Measurements from ENCODE around the gene ARF1. TPM values are rescaled to one million over a fixed set of nuclear protein-coding genes. Genes with fewer than 3 reads are reported as not detected.
A peak's percentile ranks its signal among the peaks of the same experiment; 100 is the strongest.

ARF1 gene
- total RNA-seq, 4 donors from 2014 or later, result 284 to 385 (median 362) TPM

DNA sequence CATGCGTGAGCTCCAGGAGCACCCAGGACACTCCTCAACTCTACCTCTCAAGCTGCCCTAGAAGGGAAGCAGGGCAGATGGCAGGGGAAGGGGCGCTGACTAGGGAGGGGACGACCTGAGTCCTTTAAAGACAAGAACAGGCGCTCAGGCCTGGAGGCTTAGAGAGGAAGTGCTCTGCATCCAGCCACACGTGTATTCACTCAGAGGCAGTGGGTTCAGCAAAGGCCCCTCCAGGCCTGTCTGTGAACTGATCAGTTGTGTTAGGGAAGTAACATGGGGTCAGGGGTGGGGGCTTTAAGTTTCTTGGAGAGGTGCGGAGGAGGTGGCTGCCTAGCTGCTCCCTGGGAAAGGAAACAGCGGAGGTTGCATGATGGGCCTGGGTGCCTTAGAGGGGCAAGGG lies 37.1 kb upstream of the ARF1 start:
- Histone ChIP-seq H3K4me1 (peaks cover 4% of the 10 kb centered on the region), H3K27me3 (peaks cover under 1% of the 10 kb centered on the region), H3K4me3 (no peak overlapping the region), H3K36me3 (no peaks in the 10 kb centered on the region), H3K27ac (no peak overlapping the region), H3K9me3 (no peaks in the 10 kb centered on the region)
- TF ChIP-seq, protein P1, sequence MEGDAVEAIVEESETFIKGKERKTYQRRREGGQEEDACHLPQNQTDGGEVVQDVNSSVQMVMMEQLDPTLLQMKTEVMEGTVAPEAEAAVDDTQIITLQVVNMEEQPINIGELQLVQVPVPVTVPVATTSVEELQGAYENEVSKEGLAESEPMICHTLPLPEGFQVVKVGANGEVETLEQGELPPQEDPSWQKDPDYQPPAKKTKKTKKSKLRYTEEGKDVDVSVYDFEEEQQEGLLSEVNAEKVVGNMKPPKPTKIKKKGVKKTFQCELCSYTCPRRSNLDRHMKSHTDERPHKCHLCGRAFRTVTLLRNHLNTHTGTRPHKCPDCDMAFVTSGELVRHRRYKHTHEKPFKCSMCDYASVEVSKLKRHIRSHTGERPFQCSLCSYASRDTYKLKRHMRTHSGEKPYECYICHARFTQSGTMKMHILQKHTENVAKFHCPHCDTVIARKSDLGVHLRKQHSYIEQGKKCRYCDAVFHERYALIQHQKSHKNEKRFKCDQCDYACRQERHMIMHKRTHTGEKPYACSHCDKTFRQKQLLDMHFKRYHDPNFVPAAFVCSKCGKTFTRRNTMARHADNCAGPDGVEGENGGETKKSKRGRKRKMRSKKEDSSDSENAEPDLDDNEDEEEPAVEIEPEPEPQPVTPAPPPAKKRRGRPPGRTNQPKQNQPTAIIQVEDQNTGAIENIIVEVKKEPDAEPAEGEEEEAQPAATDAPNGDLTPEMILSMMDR (IDR thresholded peaks at IDR 0.05), result no peak
- no peak for TF ChIP-seq POLR2A (IDR thresholded peaks at IDR 0.05)
- no peak for TF ChIP-seq POLR2AphosphoS5 (IDR thresholded peaks at IDR 0.05)
- TF ChIP-seq EP300 (IDR thresholded peaks at IDR 0.05), result no peak
- 75% methylated on average over 7 of the region's 7 CpGs for WGBS
- peak in 1 of 2 donors; percentile 59 for DNase-seq (ENCODE audit: low spot score in 2 of 2)

DNA sequence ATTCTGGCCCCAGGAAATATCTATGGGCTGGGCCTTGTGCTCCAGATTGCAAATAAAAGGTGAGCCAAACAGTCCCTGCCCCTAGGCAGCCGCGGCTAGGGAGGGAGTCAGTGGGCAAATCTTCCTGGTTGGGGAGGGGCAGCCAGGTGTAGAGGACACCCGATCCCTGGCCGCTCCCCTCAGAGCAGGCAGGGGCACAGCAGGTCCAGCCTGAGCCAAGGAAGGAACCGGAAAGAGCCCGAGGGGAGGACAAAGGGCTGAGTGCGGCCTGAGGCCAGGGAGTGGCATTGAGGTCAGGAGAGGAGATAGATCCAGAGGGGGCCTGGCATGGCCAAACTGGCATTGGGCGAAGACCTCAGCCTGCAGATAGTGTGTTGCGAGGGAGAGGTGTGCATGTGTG lies 36.6 kb upstream of the ARF1 start:
- H3K27me3 ChIP-seq, result peaks cover 5% of the 10 kb centered on the region
- WGBS, result 69% methylated on average over 9 of the region's 9 CpGs
- no peak overlapping the region for H3K27ac ChIP-seq
- H3K4me3 ChIP-seq, result no peak overlapping the region
- H3K9me3 ChIP-seq, result no peaks in the 10 kb centered on the region
- TF ChIP-seq POLR2AphosphoS5 (IDR thresholded peaks at IDR 0.05) (no peak), EP300 (IDR thresholded peaks at IDR 0.05) (no peak), POLR2A (IDR thresholded peaks at IDR 0.05) (no peak)
- TF ChIP-seq, protein P1 (IDR thresholded peaks at IDR 0.05), result no peak
- peaks cover 4% of the 10 kb centered on the region for H3K4me1 ChIP-seq
- H3K36me3 ChIP-seq, result no peaks in the 10 kb centered on the region
- DNase-seq (ENCODE audit: low spot score in 2 of 2), result peak in 1 of 2 donors; percentile 55

DNA sequence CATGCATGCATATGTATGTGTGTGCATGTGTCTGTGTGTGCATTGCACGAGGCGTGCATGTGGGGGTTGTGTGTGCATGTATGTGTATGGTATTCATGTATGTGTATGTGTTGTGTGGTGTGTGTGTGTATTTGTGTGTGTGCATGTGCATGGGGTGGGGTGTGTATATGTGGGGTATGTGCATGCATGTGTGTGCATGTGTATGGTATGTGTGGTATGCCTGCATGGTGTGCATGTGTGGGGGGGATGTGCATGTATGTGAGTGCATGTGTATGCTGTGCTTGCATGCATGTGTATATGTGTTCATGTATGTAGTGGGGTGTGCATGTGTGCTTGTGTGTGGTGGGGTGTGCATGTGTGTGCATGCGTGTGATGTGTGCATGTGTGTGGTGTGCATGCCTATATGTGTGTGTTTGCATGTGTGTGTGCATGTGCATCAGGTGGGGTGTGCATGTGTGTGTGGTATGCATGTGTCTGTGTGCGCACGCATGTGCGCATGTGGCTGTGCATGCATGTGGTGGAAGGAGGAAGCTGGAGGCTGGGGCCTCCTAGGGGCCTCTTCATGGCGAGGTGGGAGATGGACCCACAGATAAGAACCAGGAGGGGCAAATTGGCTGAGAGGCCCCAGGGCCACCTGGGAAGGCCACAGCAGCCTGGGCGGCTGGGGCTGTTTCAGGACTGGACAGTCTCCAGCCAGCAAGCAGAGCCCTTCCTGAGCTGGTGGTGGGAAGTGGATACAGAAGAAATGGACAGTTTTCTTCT lies 35.9 kb upstream of the ARF1 start:
- H3K27me3 ChIP-seq, result peaks cover 7% of the 10 kb centered on the region
- TF ChIP-seq, protein P1 (IDR thresholded peaks at IDR 0.05), result no peak
- TF ChIP-seq POLR2AphosphoS5 (IDR thresholded peaks at IDR 0.05), result no peak
- TF ChIP-seq EP300 (IDR thresholded peaks at IDR 0.05), result no peak
- no peak for TF ChIP-seq POLR2A (IDR thresholded peaks at IDR 0.05)

DNA sequence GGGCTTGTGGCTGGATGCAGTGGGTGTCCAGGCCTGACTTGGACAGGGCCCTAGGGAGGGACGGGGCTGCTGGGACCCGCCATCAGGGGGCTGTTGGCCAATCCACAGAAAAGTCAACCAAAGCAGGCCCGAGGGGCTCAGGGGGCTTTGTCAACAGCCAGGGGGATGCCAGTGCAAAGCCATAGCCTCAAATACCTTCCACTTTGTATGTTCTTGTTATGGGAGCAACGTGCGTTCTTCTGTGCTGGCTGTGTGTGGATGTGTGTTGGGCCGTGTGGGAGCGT lies 35.4 kb upstream of the ARF1 start:
- TF ChIP-seq, protein P1 (IDR thresholded peaks at IDR 0.05), result no peak
- TF ChIP-seq EP300 (IDR thresholded peaks at IDR 0.05) (no peak), POLR2A (IDR thresholded peaks at IDR 0.05) (no peak), POLR2AphosphoS5 (IDR thresholded peaks at IDR 0.05) (no peak)
- 86% methylated on average over 7 of the region's 7 CpGs for WGBS
- Histone ChIP-seq H3K27me3 (peaks cover 7% of the 10 kb centered on the region), H3K4me3 (no peak overlapping the region), H3K36me3 (no peaks in the 10 kb centered on the region), H3K4me1 (peaks cover 4% of the 10 kb centered on the region), H3K27ac (no peak overlapping the region), H3K9me3 (no peaks in the 10 kb centered on the region)
- no peak for DNase-seq (ENCODE audit: low spot score in 2 of 2)

More for the DNA sequence above, 35.9 kb upstream of the ARF1 start:
- Histone ChIP-seq H3K36me3 (no peaks in the 10 kb centered on the region), H3K9me3 (no peaks in the 10 kb centered on the region), H3K4me1 (peaks cover 4% of the 10 kb centered on the region), H3K27ac (no peak overlapping the region), H3K4me3 (no peak overlapping the region)
- WGBS, result 93% methylated on average over 8 of the region's 8 CpGs
- no peak for DNase-seq (ENCODE audit: low spot score in 2 of 2)

DNA sequence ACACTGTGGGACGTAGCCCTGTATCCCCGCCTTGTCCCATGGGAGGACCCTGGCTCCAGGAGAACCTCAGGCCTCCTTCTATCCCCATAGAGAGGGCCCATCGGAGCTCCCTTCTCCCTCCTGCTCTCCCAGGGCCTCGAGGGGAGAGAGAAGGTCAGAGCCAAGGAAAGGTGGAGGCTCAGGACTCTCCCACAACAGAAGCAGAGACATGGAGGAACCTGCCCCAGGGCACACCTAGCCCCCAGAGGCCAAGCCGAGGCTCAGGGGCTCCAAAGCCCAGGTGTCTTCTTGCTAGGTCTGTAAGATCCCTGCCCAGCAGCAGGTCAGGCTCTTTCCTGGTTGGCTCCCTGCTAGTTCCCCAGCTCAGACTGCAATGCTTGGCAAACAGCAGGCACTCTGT lies 34.4 kb upstream of the ARF1 start:
- no peak for DNase-seq (ENCODE audit: low spot score in 2 of 2)
- TF ChIP-seq, protein P1 (IDR thresholded peaks at IDR 0.05), result no peak
- TF ChIP-seq POLR2AphosphoS5 (IDR thresholded peaks at IDR 0.05) (no peak), EP300 (IDR thresholded peaks at IDR 0.05) (no peak), POLR2A (IDR thresholded peaks at IDR 0.05) (no peak)
- H3K27me3 ChIP-seq, result peaks cover 7% of the 10 kb centered on the region
- no peaks in the 10 kb centered on the region for H3K9me3 ChIP-seq
- no peak overlapping the region for H3K27ac ChIP-seq
- peaks cover 4% of the 10 kb centered on the region for H3K4me1 ChIP-seq
- WGBS, result no CpG with 5 or more reads among the region's 5 CpGs
- H3K4me3 ChIP-seq, result no peak overlapping the region
- H3K36me3 ChIP-seq, result no peaks in the 10 kb centered on the region

All from suprapubic skin (tissue), 4 donors.